Uterus (tissue), 2 donors: ENCODE measurements around the gene HOXA9.

Source experiments
- POLR2A ChIP-seq, 2 donors: fragments of 450-650 bp; IDR thresholded peaks; one replicate each; pipeline ENCODE4 v1.6.1; 2016; ENCODE audit warnings: antibody characterized with exemption in 2 of 2, mild to moderate bottlenecking in 1 of 2, moderate library complexity in 1 of 2
- TF ChIP-seq, protein P1 (sequence below), 4 experiments: fragments of 200-600 bp in 2 of 4; fragments of 450-650 bp in 2 of 4; sonication (generic) in 2 of 4; IDR thresholded peaks; one replicate each; pipeline ENCODE4 v1.5.1; 2016 to 2019; ENCODE audit warnings: antibody characterized with exemption in 4 of 4, mild to moderate bottlenecking in 2 of 4, moderate library complexity in 1 of 4

DNA sequence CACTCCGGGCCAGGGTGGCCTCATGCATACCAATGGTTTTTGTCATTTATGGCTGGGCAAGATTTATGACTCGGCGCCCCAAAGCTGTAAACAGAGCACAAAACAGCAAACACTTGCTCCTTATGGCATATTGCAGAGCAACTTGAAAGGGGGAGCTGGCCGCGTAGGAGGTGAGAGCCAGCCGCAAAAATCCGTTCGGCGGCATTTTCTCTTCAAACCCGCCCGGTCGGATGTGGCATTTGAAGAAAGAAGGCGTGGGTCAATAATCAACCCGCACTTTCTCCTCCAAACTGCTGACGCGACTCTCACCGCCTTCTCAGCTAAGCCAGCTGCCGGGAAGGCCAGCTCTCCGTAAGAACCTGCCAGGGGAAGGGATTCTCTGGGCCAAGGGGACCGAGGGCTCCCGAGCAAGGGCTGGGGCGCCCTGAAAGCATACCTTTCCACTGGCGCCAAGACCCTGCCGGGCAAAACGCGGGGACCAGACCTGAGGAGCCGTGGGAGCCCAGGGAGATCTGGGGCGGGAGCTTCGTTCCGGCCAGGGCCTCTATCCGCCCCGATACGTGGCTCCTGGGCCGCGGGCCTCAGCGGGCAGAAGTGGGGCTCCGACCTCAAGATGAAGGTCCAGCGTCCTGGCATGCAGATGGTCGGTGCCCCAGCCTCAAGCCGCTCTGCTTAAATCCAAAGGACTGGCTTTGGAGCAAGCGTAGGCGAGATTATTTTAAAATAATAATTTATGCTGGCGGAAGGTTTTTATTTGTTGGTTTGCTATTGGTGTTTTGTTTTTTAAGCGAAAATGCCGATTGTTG, 49.9 kb downstream of the HOXA9 start:
- TF ChIP-seq, protein P1, sequence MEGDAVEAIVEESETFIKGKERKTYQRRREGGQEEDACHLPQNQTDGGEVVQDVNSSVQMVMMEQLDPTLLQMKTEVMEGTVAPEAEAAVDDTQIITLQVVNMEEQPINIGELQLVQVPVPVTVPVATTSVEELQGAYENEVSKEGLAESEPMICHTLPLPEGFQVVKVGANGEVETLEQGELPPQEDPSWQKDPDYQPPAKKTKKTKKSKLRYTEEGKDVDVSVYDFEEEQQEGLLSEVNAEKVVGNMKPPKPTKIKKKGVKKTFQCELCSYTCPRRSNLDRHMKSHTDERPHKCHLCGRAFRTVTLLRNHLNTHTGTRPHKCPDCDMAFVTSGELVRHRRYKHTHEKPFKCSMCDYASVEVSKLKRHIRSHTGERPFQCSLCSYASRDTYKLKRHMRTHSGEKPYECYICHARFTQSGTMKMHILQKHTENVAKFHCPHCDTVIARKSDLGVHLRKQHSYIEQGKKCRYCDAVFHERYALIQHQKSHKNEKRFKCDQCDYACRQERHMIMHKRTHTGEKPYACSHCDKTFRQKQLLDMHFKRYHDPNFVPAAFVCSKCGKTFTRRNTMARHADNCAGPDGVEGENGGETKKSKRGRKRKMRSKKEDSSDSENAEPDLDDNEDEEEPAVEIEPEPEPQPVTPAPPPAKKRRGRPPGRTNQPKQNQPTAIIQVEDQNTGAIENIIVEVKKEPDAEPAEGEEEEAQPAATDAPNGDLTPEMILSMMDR (IDR thresholded peaks at IDR 0.05), result no peak
- no peak for TF ChIP-seq POLR2A (IDR thresholded peaks at IDR 0.05)
